GM21717 (cell line): Measurements from ENCODE around the gene HMGXB3.

Source experiments
- ATAC-seq: cut with Tn5 transposase; IDR thresholded peaks from one replicate; pipeline ENCODE4 v1.9.1; 2021; ENCODE audit warnings: mild to moderate bottlenecking, moderate library complexity; ENCODE audit not compliant: unreplicated experiment

HMGXB3 gene

GRCh38 chr5:150065886-150066285 lies 65.3 kb downstream of the HMGXB3 start:
- no peak for ATAC-seq

GRCh38 chr5:150066436-150066835 lies 65.9 kb downstream of the HMGXB3 start:
- ATAC-seq, result no peak

- ATAC-seq, result no peak
These were observed 66.4 kb downstream of the HMGXB3 start for GRCh38 chr5:150066901-150067396.

GRCh38 chr5:150067405-150067960 lies 66.9 kb downstream of the HMGXB3 start:
- no peak for ATAC-seq

GRCh38 chr5:150068071-150068470 lies 67.5 kb downstream of the HMGXB3 start:
- no peak for ATAC-seq

GRCh38 chr5:150068472-150068871 lies 67.9 kb downstream of the HMGXB3 start:
- ATAC-seq, result no peak

- ATAC-seq, result no peak
These were observed 68.6 kb downstream of the HMGXB3 start for GRCh38 chr5:150068961-150069645.

GRCh38 chr5:150069672-150070627 lies 69.4 kb downstream of the HMGXB3 start:
- ATAC-seq, result no peak

- no peak for ATAC-seq
These were observed 70.3 kb downstream of the HMGXB3 start for GRCh38 chr5:150070821-150071220.

GRCh38 chr5:150073086-150073625 lies 72.6 kb downstream of the HMGXB3 start:
- no peak for ATAC-seq

GRCh38 chr5:150073677-150074076 lies 73.1 kb downstream of the HMGXB3 start:
- ATAC-seq, result no peak

GRCh38 chr5:150075233-150075632 lies 74.7 kb downstream of the HMGXB3 start:
- no peak for ATAC-seq

- no peak for ATAC-seq
These were observed 75.3 kb downstream of the HMGXB3 start for GRCh38 chr5:150075806-150076205.

- no peak for ATAC-seq
These were observed 76.5 kb downstream of the HMGXB3 start for GRCh38 chr5:150077060-150077459.

GRCh38 chr5:150077996-150078801 lies 77.7 kb downstream of the HMGXB3 start:
- no peak for ATAC-seq

- ATAC-seq, result no peak
These were observed 78.5 kb downstream of the HMGXB3 start for GRCh38 chr5:150078802-150079689.

GRCh38 chr5:150079909-150080461 lies 79.4 kb downstream of the HMGXB3 start:
- ATAC-seq, result no peak

- no peak for ATAC-seq
These were observed 80.3 kb downstream of the HMGXB3 start for GRCh38 chr5:150080696-150081435.
